ENCODE data around the gene UBXN1. TPM values are rescaled to one million over a fixed set of nuclear protein-coding genes. Genes with fewer than 3 reads are reported as not detected.

UBXN1 gene
- total and polyA plus RNA-seq, 2 experiments from 2014 or later = 73.0 to 73.2 TPM

DNA sequence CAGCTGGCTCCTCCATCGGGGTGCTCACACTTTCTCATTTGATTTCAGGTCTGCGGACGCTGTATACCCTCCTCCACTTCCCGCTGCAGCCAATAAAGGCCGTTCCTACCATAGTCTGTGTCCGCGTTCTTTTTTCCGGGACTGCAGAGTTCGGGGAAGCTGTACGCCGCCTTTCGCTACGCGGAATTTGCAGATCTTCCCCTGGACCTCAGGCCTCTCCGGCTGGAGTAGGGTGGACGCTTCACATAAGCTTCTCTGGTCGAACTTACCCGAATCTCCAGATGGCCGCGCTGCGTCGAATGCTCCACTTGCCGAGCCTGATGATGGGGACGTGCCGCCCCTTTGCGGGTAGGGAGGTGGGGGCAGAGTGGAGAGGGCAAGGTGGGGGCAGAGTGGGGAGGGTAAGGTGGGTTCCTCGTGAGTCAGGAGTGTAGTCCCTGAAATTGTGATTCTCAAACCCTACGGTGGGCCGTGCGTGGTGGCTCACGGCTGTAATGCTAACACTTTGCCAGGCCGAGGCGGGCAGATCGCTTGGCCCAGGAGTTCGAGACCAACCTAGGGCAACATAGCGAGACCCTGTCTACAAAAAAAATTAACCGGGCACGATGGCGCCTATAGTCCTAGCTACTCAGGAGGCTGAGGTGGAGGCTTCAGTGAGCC, 13.1 kb downstream of the UBXN1 start:
- TF ChIP-seq CTCF (IDR thresholded peaks at IDR 0.05; ENCODE audit: poor library complexity) (no peak), EZH2 (IDR thresholded peaks at IDR 0.05; ENCODE audit: borderline replicate concordance) (no peak), EZH2phosphoT487 (IDR thresholded peaks at IDR 0.05; ENCODE audit: low read depth, severe bottlenecking, unreplicated experiment) (no peak)
- Histone ChIP-seq H3K4me1 (ENCODE audit: insufficient read depth) (peaks cover 16% of the 10 kb centered on the region), H3K9me3 (ENCODE audit: low read depth) (no peaks in the 10 kb centered on the region), H3K79me2 (peaks cover 48% of the 10 kb centered on the region), H3K27me3 (no peaks in the 10 kb centered on the region), H3K27ac (peak overlapping the region; percentile 91), H3K9me2 (replicated peaks; ENCODE audit: insufficient read depth) (no peaks in the 10 kb centered on the region), H3K4me2 (peak overlapping the region; percentile 80), H4K20me1 (ENCODE audit: insufficient read depth, poor library complexity, severe bottlenecking) (peaks cover 10% of the 10 kb centered on the region), H3K4me3 (peak overlapping the region; percentile 56), H3K36me3 (replicated peaks; ENCODE audit: insufficient read depth, low read depth) (no peaks in the 10 kb centered on the region), H2AFZ (no peak overlapping the region)
- 2% methylated on average over 38 of the region's 39 CpGs for WGBS (ENCODE audit: low lambda C conversion rate, missing lambda C conversion rate)
- DNase-seq (ENCODE audit: low spot score) = peak; percentile 76

DNA sequence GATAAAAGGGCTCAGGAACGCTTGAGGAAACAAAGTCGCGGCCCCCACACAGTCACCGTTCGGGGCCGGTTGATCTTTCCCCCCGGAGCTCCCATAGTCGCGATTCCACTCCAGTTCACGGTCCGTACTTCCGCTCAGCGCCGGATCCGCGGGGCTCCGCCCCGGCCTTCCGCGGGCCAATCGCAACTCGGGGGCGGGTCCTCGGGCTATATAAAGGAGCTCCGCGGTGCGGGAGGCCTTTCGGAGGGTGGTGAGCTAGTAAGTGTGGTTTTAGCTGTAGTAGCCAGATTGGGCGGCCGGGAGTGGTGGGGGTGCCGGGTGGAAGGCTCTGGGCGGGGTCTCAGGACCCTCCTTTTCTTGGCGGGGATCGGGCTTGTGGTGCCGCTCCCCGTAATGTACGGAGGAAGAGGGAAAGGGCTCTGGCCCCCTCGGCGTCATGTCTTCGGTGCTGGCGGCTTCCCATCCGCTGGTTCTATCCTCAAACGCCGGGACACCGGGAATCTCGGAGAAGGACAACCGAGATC, 13.7 kb downstream of the UBXN1 start, which contains the start of the genes C11orf98 and CSKMT:
TSS of gene C11orf98 (minus strand) at position 136 of the 524 bp plus-strand sequence. CDS start at position 95, 41 bp downstream.
TSS of gene CSKMT (plus strand) at position 238 of the 524 bp plus-strand sequence. CDS start 568 bp downstream, outside the sequence.
- TF ChIP-seq CTCF (IDR thresholded peaks at IDR 0.05; ENCODE audit: poor library complexity) (no peak), EZH2phosphoT487 (IDR thresholded peaks at IDR 0.05; ENCODE audit: low read depth, severe bottlenecking, unreplicated experiment) (no peak), EZH2 (IDR thresholded peaks at IDR 0.05; ENCODE audit: borderline replicate concordance) (no peak)
- Histone ChIP-seq H2AFZ (peak within 1 kb of the TSS; percentile 66), H3K9me3 (ENCODE audit: low read depth) (no peaks in the 10 kb centered on the region), H3K4me3 (peak within 1 kb of the TSS; percentile 82), H3K9me2 (replicated peaks; ENCODE audit: insufficient read depth) (no peaks in the 10 kb centered on the region), H4K20me1 (ENCODE audit: insufficient read depth, poor library complexity, severe bottlenecking) (peaks cover 10% of the 10 kb centered on the region), H3K27me3 (no peaks in the 10 kb centered on the region), H3K27ac (peak within 1 kb of the TSS; percentile 95), H3K4me2 (peak within 1 kb of the TSS; percentile 84), H3K4me1 (ENCODE audit: insufficient read depth) (peaks cover 16% of the 10 kb centered on the region), H3K36me3 (replicated peaks; ENCODE audit: insufficient read depth, low read depth) (no peaks in the 10 kb centered on the region), H3K79me2 (peaks cover 44% of the 10 kb centered on the region)
- 2% methylated on average over 43 of the region's 47 CpGs for WGBS (ENCODE audit: low lambda C conversion rate, missing lambda C conversion rate)
- DNase-seq (ENCODE audit: low spot score) = peak; percentile 96

- Histone ChIP-seq H3K4me3 (peak overlapping the region; percentile 82), H3K9me3 (ENCODE audit: low read depth) (no peaks in the 10 kb centered on the region), H4K20me1 (ENCODE audit: insufficient read depth, poor library complexity, severe bottlenecking) (peaks cover 10% of the 10 kb centered on the region), H3K27me3 (no peaks in the 10 kb centered on the region), H3K27ac (peak overlapping the region; percentile 95), H2AFZ (peak overlapping the region; percentile 66), H3K36me3 (replicated peaks; ENCODE audit: insufficient read depth, low read depth) (no peaks in the 10 kb centered on the region), H3K9me2 (replicated peaks; ENCODE audit: insufficient read depth) (no peaks in the 10 kb centered on the region), H3K4me1 (ENCODE audit: insufficient read depth) (peaks cover 16% of the 10 kb centered on the region), H3K79me2 (peaks cover 42% of the 10 kb centered on the region), H3K4me2 (peak overlapping the region; percentile 84)
- no peak for TF ChIP-seq EZH2phosphoT487 (IDR thresholded peaks at IDR 0.05; ENCODE audit: low read depth, severe bottlenecking, unreplicated experiment)
- no peak for TF ChIP-seq EZH2 (IDR thresholded peaks at IDR 0.05; ENCODE audit: borderline replicate concordance)
- no peak for TF ChIP-seq CTCF (IDR thresholded peaks at IDR 0.05; ENCODE audit: poor library complexity)
- WGBS (ENCODE audit: low lambda C conversion rate, missing lambda C conversion rate) = 2% methylated on average over 36 of the region's 36 CpGs
- DNase-seq (ENCODE audit: low spot score) = peak; percentile 78
Measured at GRCh38 chr11:62664405-62665074, 14.3 kb downstream of the UBXN1 start.
